Hypothalamus (tissue), 51 donors: ENCODE data around the gene FOS.

Experiments used
- DNase-seq, 51 donors: peaks; one replicate each; lab custom pipeline; 2025; lab: John Stamatoyannopoulos, UW

The FOS gene

GRCh38 chr14:75274899-75275569, 3.6 kb upstream of the FOS start:
- peak in 23 of 51 donors; percentile 13 to 47 (median 28) for DNase-seq

- no peak for DNase-seq
Measured at GRCh38 chr14:75275598-75275997, 3.0 kb upstream of the FOS start.

GRCh38 chr14:75277008-75277814, 1.4 kb upstream of the FOS start:
- DNase-seq, result peak in 50 of 51 donors; percentile 36 to 97 (median 82)

GRCh38 chr14:75277815-75278421, 710 bp upstream of the FOS start:
- peak in 1 of 51 donors; percentile 70 for DNase-seq

GRCh38 chr14:75279153-75279762, 630 bp downstream of the FOS start:
- DNase-seq, result peak in 49 of 51 donors; percentile 11 to 87 (median 68)

GRCh38 chr14:75279763-75280290, 1.2 kb downstream of the FOS start:
- DNase-seq, result peak in 29 of 51 donors; percentile 25 to 82 (median 62)

GRCh38 chr14:75280291-75280830, 1.7 kb downstream of the FOS start:
- peak in 6 of 51 donors; percentile 44 to 62 (median 56) for DNase-seq

GRCh38 chr14:75280831-75281653, 2.4 kb downstream of the FOS start:
- peak in 25 of 51 donors; percentile 11 to 81 (median 55) for DNase-seq

- no peak for DNase-seq
Measured at GRCh38 chr14:75281654-75282019, 3.0 kb downstream of the FOS start.

GRCh38 chr14:75282170-75282554, 3.5 kb downstream of the FOS start:
- DNase-seq, result no peak

- peak in 5 of 51 donors; percentile 12 to 28 (median 22) for DNase-seq
Measured at GRCh38 chr14:75282555-75283161, 4.0 kb downstream of the FOS start.

GRCh38 chr14:75283162-75283832, 4.7 kb downstream of the FOS start:
- no peak for DNase-seq

GRCh38 chr14:75283833-75284563, 5.4 kb downstream of the FOS start:
- no peak for DNase-seq

- DNase-seq, result no peak
Measured at GRCh38 chr14:75285331-75285730, 6.7 kb downstream of the FOS start.

- no peak for DNase-seq
Measured at GRCh38 chr14:75286313-75286712, 7.7 kb downstream of the FOS start.

- DNase-seq, result no peak
Measured at GRCh38 chr14:75289840-75290388, 11.3 kb downstream of the FOS start.

GRCh38 chr14:75290851-75291250, 12.2 kb downstream of the FOS start:
- DNase-seq, result no peak

- no peak for DNase-seq
Measured at GRCh38 chr14:75291331-75291730, 12.7 kb downstream of the FOS start.
